NCI-H82 (cell line): ENCODE data around the gene CSAD.
"Not testable (repeated sequence)": the region's sequence is repeated elsewhere in the genome, so short reads cannot be mapped to it uniquely, and the experiment has no call there.

Experiments
- DNase-seq: peaks from one replicate; lab custom pipeline; 2025; lab: John Stamatoyannopoulos, UW

The CSAD gene

DNA sequence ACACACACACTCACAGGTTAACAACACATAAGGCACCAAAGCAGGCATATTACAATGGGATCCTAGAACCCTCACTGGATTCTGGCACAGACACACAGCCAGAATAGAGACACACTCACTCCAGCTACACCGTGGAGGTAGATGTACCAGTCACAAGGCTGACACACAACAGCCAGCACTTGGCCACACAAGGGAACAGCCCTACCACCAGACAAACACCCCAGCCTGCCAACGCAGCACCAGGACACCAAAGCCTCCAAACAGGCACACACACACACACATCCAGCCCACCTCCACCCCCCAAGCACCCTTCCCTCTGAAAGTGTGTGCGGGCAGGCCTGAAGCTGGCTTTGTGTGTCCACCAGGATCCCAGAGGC lies 37.2 kb upstream of the CSAD start:
- DNase-seq, result no peak

DNA sequence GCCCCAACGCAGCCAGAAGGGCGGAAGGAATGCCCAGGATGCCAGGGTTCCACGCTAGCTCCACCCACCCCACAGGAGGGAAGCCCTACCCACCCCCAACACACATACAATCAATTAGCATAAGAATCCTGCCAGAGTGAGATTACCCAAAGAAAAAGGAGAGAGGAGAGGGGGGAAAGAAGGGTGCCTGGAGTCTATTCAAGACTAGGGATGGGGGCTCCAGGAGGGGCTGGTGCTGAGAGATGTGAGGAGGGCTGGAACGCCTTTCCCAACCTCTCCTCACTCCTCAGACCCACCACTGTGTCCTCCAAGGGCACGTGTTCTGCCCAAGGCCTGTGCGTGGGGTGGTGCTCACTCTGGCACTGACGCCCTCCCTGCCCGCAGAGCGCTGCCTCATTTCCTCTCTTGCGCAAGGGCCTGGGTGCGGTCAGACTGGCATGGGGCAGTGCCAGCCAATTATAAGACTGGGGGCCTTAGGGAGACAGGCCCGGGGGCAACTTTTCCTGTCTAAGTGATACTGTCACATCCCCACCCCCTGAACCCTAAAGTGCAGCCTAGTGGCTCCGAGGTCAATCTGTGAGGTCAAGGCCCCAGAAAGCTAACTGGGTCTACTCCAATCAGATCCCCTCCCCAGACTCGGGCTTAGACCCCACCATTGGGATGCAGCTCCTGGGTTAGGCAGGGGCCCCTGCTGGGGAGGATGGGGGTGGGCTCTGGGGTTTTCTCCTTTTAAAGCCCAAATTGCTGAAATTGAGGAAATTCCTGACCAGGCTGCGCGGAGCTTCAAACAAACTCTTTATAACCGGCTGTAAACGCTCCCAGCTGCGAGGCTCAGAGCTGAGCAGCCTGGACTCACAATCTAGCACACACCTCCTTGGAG lies 36.6 kb upstream of the CSAD start:
- DNase-seq, result no peak

DNA sequence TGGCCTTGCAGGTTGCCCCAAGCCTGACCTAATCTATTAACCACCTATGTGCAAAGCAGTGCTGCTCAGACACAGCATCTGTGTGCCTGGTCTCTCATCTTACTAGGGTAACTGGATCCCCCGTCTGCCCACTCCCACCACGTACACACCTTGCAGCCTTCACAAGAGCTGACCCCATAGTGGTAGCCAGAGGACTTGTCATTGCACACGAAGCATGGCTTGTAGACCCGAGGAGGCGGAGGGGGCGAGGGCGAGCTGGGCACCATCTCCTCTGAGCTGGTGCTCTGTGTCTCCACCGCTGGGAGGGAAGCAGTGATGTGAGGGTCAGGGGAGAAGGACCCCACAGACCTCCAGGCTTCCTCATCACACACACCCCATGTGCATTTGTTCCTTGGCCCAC lies 34.8 kb upstream of the CSAD start:
- DNase-seq, result no peak

DNA sequence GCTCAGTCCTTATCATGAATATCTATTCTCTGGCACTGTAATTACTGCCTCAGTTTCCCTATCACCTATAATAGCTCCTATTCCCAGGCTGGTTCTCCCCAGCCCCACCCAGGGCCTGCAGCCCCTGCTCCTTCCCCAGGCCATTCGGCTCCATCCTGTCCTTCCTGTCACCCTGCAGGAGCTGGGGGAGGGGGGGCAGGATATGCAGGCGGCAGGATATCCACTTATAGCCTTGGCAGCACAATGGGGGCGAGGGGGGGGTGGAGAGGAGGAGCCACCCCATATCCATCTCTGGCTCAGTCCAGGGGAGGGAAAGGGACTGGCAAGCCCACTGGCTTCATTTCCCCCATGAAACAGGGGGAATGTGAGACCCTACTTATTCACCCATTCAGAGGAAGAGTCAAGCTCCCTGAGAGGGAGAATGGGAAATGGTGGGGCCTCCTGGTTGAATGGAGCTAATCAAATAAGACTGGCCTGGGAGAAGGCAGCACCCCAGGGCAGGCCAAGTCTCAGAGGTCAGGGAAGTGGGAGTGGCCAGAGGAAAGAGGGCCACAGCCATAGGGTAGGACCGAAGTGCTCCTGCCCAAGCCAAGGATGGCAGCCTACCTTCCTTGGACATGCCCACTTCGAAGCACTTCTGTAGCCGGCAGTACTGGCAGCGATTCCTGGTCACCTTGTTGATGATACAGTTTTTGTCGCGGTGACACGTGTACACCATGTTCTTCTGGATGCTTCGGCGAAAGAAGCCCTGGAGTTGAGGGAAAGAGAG lies 34.1 kb upstream of the CSAD start:
- DNase-seq, result peak; percentile 45

DNA sequence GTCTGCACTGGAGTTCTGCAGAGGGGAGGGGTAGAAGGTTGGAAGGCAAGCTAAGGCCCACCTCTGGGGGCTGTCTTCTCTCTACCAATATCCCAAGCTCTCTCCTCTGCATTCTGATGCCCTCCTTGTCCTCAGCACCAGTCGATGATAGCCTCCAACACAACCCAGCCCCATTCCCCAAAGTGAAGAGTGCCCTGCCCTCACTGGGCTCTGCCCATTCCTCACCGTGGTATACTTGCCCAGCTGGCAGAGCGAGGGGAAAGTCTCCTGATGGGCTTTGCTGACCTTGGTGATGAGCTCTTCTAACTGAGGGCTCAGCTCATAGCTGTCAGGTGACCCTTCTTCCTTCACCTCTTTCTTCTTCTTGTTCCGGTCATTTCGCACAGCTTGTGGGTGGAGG lies 33.5 kb upstream of the CSAD start:
- DNase-seq, result no peak

DNA sequence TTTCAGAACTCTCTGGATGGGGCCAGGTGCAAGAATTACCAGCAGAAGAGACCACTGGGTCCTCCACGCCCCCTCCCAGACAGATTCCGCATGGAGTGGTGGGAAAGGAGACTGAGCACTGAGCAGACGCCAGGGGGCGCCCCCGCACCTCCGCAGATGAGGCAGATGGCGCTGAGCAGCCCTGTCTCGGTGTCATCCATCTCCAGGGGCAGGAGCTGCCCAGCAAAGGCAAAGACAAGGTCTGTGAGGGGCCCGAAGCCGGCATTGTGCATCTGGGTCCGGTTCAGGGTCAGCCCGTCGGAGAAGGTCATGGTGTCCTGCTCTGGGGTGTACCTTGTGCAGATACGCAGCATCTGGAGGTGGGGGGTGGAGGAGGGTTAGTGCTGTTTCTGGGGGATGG lies 32.6 kb upstream of the CSAD start:
- peak; percentile 91 for DNase-seq

DNA sequence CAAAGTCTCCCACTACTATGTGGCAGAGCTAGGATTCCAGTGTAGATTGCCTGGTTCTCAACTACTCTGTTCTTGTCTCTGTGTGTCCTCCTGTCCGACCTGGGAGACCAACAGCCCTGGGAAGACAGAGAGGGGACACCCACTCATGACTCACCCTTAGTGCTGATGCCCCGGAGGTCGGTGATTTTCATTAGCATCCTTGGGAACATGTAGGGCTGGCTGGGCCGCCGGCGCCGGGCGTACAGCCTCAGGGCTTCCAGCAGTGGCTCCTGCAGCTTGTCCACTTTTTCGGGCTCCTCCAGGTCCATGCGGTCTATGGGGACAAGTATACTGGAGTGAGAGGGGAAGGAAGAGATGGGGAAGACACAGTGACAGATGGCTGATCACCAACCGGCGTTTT lies 32.2 kb upstream of the CSAD start:
- no peak for DNase-seq

DNA sequence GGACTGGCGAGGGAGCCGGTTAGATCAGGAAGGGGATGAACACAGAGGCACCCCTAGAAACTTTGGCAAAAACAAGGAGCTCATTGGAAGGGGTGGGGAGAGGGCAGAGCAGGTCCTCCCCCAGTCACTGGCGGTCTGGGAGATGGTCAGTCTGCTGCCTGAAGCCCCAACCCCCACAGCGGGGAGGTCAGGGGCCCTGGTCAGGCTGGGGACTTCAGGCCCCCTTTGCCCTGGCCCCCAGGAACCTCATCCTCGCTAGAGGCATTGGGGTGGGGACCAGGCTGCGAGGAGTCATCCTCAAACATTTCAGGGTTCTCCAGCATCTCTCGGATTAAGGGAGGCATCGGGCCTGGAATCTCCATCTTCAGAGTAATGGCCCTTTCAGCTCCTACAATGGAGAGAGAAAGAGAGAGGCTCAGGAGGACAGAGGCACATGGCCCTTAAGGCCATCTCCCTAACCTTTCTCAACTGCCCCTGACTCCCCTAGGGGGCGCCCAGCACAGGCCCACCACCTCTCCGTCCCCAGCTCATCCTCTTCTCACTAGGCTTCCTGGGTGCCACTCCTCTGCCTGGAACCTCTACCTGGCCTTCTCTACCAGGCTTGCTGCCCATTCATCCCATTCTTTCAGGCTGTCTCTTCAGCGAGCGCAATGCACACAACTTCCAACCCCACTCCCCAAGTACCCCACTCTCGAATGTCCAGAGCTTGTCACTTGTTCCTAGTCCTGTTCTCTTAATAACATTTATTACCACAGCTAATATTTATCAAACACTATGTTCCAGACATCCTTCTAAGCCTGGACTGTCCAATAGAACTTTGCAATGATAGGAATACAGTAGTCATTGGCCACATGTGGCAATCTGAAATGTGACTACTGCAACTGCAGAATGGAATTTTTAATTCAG lies 31.0 kb upstream of the CSAD start:
- peak; percentile 73 for DNase-seq

DNA sequence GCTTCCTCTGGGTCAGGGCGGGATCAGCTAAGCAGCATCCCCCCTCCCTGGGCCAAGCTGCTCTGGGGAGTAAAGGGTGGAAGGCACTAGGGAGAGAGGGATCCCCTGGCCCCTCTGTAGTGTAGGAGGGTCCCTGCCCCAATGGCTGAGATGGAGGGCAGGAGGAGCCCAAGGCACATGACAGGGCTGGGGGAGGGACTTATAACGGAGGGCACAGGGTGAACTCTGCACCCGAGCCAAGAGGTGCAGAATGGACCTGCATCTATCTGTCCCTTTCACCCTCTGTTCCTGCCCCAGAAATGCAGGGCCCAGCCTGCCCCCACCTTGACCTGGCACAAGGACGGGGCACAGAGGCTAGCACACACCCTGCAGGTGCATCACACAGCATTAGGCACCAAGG lies 30.1 kb upstream of the CSAD start:
- no peak for DNase-seq

DNA sequence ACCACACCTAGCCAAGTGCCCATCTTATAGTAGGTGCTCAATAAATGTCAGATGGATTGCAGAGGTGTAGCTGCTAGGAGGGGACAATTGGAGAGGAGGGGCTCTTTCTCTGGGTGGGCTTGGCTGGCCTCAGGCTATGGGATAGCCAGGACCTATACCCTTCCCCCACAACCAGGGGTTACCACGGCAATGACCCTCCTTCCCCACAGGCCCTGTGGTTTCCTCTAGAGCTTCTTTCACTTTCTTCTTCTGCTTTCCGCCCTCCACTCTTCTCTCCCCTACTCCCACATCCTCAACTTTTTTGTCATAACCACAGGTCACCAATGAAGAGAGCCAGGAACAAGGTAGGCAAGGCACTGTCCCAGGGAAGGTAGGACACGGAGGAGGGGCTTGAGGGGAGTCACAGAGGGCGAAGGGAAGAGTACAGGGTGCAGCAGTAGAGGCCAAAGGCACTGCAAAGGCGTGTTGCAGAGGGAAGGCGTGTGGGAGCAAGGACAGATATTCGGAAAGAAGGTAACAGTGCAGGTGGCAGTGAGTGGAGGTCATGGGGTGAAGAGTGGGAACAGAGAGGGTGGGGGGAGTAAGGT lies 28.2 kb upstream of the CSAD start:
- DNase-seq, result no peak

DNA sequence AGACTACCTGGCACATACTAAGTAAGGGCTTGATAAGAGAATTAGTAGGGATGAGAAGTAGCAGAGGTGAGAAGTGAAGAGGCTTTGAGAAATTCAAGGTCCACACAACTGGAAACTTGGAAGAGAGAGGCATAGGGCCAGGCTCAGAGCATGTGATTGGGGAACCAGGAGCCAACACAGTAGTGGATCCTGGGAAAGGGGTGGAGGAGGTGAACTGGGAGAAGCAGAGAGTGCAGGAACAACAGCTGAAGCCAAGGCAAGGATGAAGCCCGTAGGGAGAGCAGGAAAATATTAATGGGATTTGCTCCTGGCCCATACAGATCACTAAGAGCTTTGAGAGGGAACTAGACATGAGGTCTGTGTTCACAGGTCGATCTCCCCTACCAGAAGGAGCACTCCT lies 27.7 kb upstream of the CSAD start:
- DNase-seq, result peak; percentile 94

DNA sequence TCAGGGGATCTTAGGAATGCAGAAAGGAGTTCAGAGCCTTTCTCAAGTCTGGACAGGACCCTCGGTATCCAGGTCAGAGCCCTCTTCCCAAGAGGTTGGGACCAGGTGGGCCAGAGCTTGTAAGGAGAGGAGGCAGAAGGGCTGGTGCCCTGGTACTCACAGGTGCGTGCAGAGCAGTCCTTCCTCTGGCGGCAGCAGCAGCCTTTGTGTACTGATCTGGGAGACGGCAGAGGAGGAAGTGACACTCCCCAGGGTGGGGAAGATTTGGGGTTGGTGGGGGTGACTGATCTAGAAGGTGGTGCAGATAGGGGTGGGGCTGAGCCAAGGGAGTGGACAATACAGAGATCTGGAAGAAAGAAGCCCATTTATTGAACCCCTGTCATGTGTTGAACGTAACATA lies 26.3 kb upstream of the CSAD start, which contains the start of gene ITGB7:
Gene ITGB7 (minus strand): TSS at position 210 of the 400 bp plus-strand sequence. CDS start 6,808 bp downstream, outside the sequence.
- no peak for DNase-seq

DNA sequence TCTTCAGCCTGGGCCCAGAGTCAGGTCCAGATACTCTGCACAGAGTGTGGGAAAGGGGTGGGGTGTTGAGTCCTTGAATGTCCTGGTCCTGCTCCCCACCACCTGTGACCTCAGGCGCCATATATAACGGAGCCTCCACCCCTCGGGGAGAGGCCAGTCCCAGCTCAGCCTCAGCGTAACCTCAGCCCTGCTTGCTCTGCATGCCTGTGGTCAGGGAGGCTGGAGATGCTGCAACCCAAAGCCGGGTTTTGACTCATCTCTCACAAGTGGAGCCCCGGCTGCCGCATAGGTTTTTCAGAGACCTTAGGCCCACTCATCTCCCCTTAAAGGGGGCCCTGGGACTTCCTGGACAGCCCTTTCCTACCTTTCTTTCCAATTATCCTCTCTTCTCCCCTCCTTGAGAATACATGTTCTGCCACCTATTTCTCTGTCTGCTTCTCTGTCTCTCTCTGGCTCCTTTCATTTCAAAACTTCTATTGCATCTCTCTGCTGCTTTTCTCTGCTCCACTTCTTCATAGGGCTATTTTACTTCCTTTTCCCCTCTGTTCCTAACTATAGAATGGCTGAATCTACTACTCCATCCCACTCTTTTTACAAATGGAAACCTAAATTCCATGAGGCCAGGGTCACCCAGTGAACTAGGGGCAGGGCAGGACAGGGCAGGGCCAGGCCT lies 25.2 kb upstream of the CSAD start:
- no peak for DNase-seq

DNA sequence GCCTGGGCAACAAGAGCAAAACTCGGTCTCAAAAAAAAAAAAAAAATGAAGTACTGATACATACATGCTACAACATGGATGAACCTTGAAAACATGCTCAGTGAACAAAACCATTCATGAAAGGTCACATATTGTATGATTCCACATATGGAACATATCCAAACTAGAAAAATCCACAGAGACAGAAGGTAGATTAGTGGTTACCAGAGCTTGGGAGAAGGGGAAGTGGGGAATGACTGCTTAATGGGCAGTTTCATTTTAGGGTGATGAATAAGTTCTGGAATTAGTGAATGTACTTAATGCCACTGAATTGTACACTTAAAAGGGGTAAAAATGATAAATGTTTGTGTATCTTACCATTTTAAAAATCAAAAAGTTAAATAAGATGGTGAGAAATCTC lies 23.6 kb upstream of the CSAD start:
- no peak for DNase-seq

DNA sequence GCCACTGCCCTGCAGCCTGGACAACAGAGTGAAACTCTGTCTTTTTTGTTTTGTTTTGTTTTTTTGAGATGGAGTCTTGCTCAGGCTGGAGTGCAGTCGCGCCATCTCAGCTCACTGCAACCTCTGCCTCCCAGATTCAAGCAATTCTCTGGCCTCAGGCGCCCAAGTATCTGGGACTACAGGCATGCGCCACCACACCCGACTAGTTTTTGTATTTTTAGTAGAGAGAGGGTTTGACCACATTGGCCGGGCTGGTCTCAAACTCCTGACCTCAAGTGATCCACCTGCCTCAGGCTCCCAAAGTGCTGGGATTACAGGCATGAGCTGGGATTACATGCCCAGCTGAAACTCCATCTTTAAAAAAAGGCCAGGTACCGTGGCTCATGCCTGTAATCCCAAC lies 21.6 kb upstream of the CSAD start:
- not testable (repeated sequence) for DNase-seq

DNA sequence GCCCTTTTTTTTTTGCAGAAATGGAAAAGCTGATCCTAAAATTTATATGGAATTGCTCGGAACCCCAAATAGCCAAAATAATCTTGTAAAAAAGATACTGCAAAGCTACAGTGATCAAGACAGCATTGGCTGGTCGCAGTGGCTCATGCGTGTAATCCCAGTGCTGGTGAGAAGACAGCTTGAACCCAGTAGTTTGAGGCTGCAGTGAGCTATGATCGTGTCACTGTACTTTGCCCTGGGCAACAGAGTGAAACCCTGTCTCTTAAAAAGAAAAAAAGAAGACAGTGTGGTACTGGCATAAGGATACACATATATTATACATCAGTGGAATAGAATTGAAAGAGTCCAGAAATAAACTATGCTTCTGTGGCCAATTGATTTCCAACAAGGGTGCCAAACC lies 20.9 kb upstream of the CSAD start:
- no peak for DNase-seq

DNA sequence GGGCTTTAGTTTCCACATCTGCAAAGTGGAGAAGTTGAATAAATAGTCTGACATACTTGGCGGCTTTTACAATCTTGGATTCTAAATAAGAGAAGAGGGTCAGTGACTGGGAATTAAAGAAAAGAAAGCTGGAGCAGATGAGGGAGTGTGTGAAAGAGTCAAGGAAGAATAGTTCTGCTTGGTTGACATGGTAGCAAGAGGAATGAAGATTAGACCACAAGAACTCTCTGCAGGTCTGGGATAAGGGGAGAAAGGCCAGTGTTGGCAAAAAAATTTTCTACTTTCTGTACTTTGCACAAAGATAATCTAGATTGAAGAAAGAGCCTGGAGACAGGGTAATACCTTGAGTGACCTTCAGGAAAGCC lies 20.4 kb upstream of the CSAD start:
- DNase-seq, result no peak

DNA sequence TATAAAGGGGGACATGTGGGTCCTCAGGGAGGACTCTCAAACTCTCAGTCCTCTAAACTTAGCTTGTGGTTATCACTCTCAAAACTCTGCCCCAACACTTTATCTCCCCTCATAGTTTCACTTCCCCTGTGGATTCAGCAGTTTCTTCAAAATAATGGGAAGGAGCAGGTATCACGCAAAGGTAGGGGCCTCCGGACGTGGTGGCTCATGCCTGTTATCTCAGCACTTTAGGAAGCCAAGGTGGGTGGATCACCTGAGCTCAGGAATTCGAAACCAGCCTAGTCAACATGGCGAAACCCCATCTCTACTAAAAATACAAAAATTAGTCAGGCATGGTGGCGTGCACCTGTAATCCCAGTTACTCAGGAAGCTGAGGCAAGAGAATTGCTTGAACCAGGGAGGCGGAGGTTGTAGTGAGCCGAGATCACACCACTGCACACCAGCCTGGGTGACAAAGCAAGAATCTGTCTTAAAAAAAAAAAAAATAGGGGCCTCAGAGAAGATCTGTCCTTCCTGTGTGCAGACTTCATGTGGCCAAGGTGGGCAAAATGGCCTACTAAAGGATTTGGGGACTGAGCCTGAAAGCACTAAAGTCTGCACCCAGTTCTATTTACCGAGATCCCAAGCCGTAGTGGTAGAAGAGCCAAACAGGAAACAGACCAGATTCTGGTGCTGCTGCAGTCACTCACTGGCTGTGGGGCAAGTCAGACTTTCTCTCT lies 19.9 kb upstream of the CSAD start:
- no peak for DNase-seq

DNA sequence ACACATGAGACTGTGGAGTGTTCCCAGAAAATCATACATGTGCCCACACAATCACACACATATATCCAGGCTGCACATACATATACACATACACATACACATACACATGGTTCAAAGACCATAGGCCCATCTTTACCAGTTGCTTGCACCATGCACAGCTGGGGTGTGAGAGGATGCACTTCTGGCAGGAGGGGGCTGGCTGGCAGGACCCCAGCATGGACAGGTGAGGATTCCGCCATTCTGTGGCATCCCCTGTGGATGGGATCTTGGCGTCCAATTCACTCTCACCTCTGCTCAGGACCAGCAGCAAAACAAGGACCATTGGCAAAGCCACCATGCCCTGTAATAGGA lies 19.4 kb upstream of the CSAD start:
- no peak for DNase-seq

DNA sequence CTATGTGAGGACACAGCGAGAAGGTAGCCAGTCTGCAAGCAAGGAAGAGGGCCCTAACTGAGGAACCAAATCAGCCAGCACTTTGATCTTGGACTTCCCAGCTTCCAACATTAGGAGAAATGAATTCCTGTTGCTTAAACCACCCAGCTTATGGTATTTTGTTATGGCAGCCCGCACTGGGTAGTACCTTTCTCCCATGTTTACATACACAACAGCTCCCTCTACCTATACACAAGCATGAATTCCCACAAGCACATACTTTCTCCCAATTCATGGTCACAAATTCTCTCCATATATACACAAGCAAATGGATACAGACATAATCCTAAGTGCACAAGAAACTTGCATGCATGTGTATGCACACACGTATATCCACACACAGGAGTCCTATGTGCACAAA lies 19.0 kb upstream of the CSAD start:
- no peak for DNase-seq
